GM12801 (cell line): ENCODE results near the gene VSIG10L.

Source experiments
- CTCF ChIP-seq: IDR thresholded peaks from one replicate; pipeline ENCODE4 v1.5.1; 2011; ENCODE audit warnings: control low read depth; ENCODE audit not compliant: insufficient read length; ENCODE audit errors: extremely low read depth

Gene VSIG10L

GRCh38 chr19:51333836-51334460, 8.0 kb downstream of the VSIG10L start:
- no peak for TF ChIP-seq CTCF

GRCh38 chr19:51331716-51332115, 10.2 kb downstream of the VSIG10L start:
- TF ChIP-seq CTCF, result no peak

- no peak for TF ChIP-seq CTCF
Measured at GRCh38 chr19:51331193-51331592, 10.7 kb downstream of the VSIG10L start.

- no peak for TF ChIP-seq CTCF
Measured at GRCh38 chr19:51330366-51330765, 11.6 kb downstream of the VSIG10L start.

GRCh38 chr19:51329411-51329810, 12.5 kb downstream of the VSIG10L start:
- TF ChIP-seq CTCF, result no peak

- no peak for TF ChIP-seq CTCF
Measured at GRCh38 chr19:51327066-51328001, 14.6 kb downstream of the VSIG10L start.

GRCh38 chr19:51326216-51327065, 15.5 kb downstream of the VSIG10L start:
- TF ChIP-seq CTCF, result no peak
